Neural progenitor cell (in vitro differentiated cells): ENCODE measurements around the gene VWC2L.

Experiments used
- CTCF ChIP-seq: fragments of 200-600 bp; sonication (generic); IDR thresholded peaks from 2 replicates; pipeline ENCODE4 v1.5.1; 2017; ENCODE audit warnings: antibody characterized with exemption, mild to moderate bottlenecking
- EZH2 ChIP-seq: fragments of 200-600 bp; sonication (generic); IDR thresholded peaks from 2 replicates; pipeline ENCODE4 v1.6.1; 2017; ENCODE audit warnings: antibody characterized with exemption, mild to moderate bottlenecking, moderate library complexity

- TF ChIP-seq CTCF (no peak), EZH2 (no peak)
Measured at GRCh38 chr2:214537929-214538328, 127.1 kb downstream of the VWC2L start.
